ENCODE measurements around the gene TTF1. TPM values are rescaled to one million over a fixed set of nuclear protein-coding genes. Genes with fewer than 3 reads are reported as not detected.

Gene TTF1
- total RNA-seq, 1 experiment from 2014 or later: 7.0 TPM

DNA sequence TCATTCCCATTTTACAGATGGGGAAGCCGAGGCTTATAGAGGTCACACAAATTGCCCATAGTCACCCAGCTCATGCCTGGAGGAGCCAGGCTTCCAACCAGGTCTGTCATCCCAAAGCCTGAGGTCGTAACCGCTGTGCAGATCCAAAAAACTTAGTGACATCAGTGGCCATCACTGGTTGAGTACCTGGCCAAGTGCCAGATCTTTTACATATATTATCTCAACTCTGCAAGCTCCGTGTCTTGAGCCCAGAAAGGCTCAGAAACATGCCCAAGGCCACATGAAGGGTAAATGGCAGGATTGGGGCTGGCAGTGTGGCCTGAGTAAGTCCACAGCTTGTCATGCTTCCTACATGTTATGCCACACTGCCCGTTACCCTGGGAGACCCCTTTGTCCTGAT, 16.9 kb upstream of the TTF1 start:
- H3K9ac ChIP-seq (ENCODE audit: low read length): no peak overlapping the region
- no peak overlapping the region for H3K4me3 ChIP-seq (ENCODE audit: low read length)
- no peak overlapping the region for H2AFZ ChIP-seq (ENCODE audit: low read length)
- peak overlapping the region; percentile 12 for H3K4me2 ChIP-seq (ENCODE audit: low read depth, low read length, poor library complexity, severe bottlenecking)
- H3K9me3 ChIP-seq (ENCODE audit: low read length): no peaks in the 10 kb centered on the region
- DNase-seq: peak; percentile 59
- no peak overlapping the region for H3K27ac ChIP-seq (ENCODE audit: low read length)
- no peaks in the 10 kb centered on the region for H3K27me3 ChIP-seq (ENCODE audit: low read length)
- H3K79me2 ChIP-seq (ENCODE audit: low read length): no peaks in the 10 kb centered on the region
- H3K4me1 ChIP-seq (ENCODE audit: low read length): peaks cover 43% of the 10 kb centered on the region
- H3K36me3 ChIP-seq (ENCODE audit: insufficient read depth, low read length): no peaks in the 10 kb centered on the region
- H3K9me2 ChIP-seq (replicated peaks; ENCODE audit: insufficient read depth, low read length): no peaks in the 10 kb centered on the region
- no peaks in the 10 kb centered on the region for H4K20me1 ChIP-seq (ENCODE audit: insufficient read depth, low read depth, low read length)

DNA sequence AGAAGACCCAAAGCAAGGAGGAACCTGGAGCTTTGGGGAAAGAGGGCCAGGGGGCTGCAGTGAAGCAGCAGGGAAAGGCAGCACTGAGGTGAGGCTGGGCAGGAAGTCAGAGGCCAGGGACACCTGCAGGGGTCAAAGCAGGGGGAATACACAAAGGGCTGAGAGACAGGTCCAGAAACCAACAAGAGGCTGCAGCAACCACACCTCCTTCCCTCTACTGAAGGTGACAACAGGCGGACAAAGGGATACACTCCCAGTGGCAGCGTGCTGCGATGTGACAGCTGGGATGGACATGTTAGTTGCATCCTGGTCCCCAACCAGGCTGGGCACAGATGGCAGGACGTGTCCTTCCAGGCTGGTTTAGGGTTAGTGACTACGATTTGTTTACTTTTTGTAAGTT, 15.9 kb upstream of the TTF1 start:
- Histone ChIP-seq H3K9me2 (replicated peaks; ENCODE audit: insufficient read depth, low read length) (no peaks in the 10 kb centered on the region), H4K20me1 (ENCODE audit: insufficient read depth, low read depth, low read length) (no peaks in the 10 kb centered on the region), H3K9me3 (ENCODE audit: low read length) (no peaks in the 10 kb centered on the region), H3K27me3 (ENCODE audit: low read length) (no peaks in the 10 kb centered on the region), H3K4me3 (ENCODE audit: low read length) (no peak overlapping the region), H3K79me2 (ENCODE audit: low read length) (no peaks in the 10 kb centered on the region), H3K4me1 (ENCODE audit: low read length) (peaks cover 52% of the 10 kb centered on the region), H2AFZ (ENCODE audit: low read length) (no peak overlapping the region), H3K4me2 (ENCODE audit: low read depth, low read length, poor library complexity, severe bottlenecking) (no peak overlapping the region), H3K27ac (ENCODE audit: low read length) (no peak overlapping the region), H3K36me3 (ENCODE audit: insufficient read depth, low read length) (no peaks in the 10 kb centered on the region), H3K9ac (ENCODE audit: low read length) (no peak overlapping the region)
- DNase-seq: no peak

DNA sequence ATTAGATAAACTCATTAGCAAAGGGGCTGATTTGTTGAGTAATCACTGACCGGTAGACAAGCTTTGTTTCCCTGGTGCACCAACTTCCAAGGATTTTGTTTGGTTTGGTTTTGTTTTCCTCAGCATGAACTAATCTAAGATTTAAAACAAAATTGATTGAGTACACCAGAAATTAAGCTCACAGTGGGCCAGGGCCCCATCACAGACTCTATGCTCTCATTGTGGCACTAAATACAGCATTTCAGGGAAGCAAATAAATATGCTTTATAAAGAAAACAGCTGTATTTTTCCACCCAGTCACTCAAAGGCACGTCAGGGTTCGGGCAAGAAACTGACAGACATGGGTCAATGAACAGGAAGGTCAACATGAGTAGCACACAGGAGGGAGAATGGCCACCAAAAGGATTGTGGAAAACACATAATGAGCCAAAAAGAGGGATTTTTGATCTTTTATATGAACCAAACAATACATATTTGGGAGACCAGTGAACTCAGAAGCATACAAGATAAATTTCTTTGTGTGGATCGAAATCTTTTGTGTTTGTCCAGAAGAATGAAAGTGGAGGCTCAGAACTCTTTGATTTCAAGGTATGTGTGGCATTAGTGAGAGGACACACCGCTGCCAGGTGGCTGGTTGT, 12.2 kb upstream of the TTF1 start:
- H3K4me1 ChIP-seq (ENCODE audit: low read length): peaks cover 45% of the 10 kb centered on the region
- H3K27ac ChIP-seq (ENCODE audit: low read length): no peak overlapping the region
- H3K9ac ChIP-seq (ENCODE audit: low read length): no peak overlapping the region
- DNase-seq: no peak
- no peaks in the 10 kb centered on the region for H3K27me3 ChIP-seq (ENCODE audit: low read length)
- no peaks in the 10 kb centered on the region for H3K9me3 ChIP-seq (ENCODE audit: low read length)
- no peak overlapping the region for H3K4me3 ChIP-seq (ENCODE audit: low read length)
- no peaks in the 10 kb centered on the region for H3K79me2 ChIP-seq (ENCODE audit: low read length)
- H3K4me2 ChIP-seq (ENCODE audit: low read depth, low read length, poor library complexity, severe bottlenecking): no peak overlapping the region
- no peaks in the 10 kb centered on the region for H3K9me2 ChIP-seq (replicated peaks; ENCODE audit: insufficient read depth, low read length)
- H2AFZ ChIP-seq (ENCODE audit: low read length): no peak overlapping the region
- no peaks in the 10 kb centered on the region for H4K20me1 ChIP-seq (ENCODE audit: insufficient read depth, low read depth, low read length)
- H3K36me3 ChIP-seq (ENCODE audit: insufficient read depth, low read length): no peaks in the 10 kb centered on the region

DNA sequence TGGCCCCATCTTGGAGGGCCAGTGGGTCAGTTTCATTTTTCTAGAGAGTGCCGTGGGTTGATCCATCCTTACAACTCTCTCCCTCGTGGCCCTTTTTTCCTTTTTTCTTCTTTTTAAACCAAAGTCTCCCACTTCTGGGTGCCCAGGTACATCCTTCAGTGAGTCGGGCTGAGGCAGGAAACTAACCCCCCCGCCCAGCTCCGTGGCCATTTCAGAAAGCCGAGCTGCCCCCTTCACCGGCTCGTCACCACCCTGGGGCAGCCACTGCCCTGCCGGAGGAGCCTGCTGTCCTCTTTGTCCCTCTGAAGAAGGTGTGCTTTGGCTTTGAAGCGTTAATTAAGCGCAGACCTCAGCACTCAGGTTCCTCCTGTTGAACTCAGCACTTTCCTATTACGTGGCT, 8.5 kb upstream of the TTF1 start:
- 0 out of 2 replicates have a peak, but pooled peaks cover 5% of the 10 kb centered on the region for H4K20me1 ChIP-seq (ENCODE audit: insufficient read depth, low read depth, low read length)
- H3K9ac ChIP-seq (ENCODE audit: low read length): no peak overlapping the region
- no peak overlapping the region for H2AFZ ChIP-seq (ENCODE audit: low read length)
- no peaks in the 10 kb centered on the region for H3K9me3 ChIP-seq (ENCODE audit: low read length)
- no peaks in the 10 kb centered on the region for H3K27me3 ChIP-seq (ENCODE audit: low read length)
- H3K4me1 ChIP-seq (ENCODE audit: low read length): peaks cover 34% of the 10 kb centered on the region
- H3K9me2 ChIP-seq (replicated peaks; ENCODE audit: insufficient read depth, low read length): no peaks in the 10 kb centered on the region
- H3K4me2 ChIP-seq (ENCODE audit: low read depth, low read length, poor library complexity, severe bottlenecking): no peak overlapping the region
- no peak overlapping the region for H3K27ac ChIP-seq (ENCODE audit: low read length)
- no peak overlapping the region for H3K4me3 ChIP-seq (ENCODE audit: low read length)
- H3K79me2 ChIP-seq (ENCODE audit: low read length): no peaks in the 10 kb centered on the region
- no peaks in the 10 kb centered on the region for H3K36me3 ChIP-seq (ENCODE audit: insufficient read depth, low read length)
- DNase-seq: no peak

DNA sequence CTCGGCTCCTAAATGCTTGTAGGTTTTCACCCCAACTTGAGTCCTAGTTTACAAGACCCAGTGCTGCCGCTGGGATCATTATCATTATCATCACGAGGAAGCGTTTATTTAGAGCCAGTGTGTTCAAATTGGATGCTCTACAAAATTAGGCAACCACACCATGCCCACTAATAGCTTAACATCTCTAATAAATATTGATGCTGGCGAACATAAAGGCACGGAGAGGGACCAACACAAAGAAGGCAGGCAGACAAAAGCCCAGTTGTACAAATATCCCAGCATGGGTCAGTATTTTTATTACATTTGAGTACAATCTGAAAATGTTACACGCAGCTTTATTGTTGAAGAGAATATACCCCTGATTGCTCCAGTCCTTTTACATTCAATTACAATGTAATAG, 8.1 kb upstream of the TTF1 start:
- no peak overlapping the region for H3K27ac ChIP-seq (ENCODE audit: low read length)
- H3K36me3 ChIP-seq (ENCODE audit: insufficient read depth, low read length): no peaks in the 10 kb centered on the region
- H4K20me1 ChIP-seq (ENCODE audit: insufficient read depth, low read depth, low read length): 0 out of 2 replicates have a peak, but pooled peaks cover 5% of the 10 kb centered on the region
- H3K4me1 ChIP-seq (ENCODE audit: low read length): peaks cover 39% of the 10 kb centered on the region
- H3K9me3 ChIP-seq (ENCODE audit: low read length): no peaks in the 10 kb centered on the region
- H3K9ac ChIP-seq (ENCODE audit: low read length): no peak overlapping the region
- no peak overlapping the region for H3K4me2 ChIP-seq (ENCODE audit: low read depth, low read length, poor library complexity, severe bottlenecking)
- no peak for DNase-seq
- H3K79me2 ChIP-seq (ENCODE audit: low read length): no peaks in the 10 kb centered on the region
- H3K9me2 ChIP-seq (replicated peaks; ENCODE audit: insufficient read depth, low read length): no peaks in the 10 kb centered on the region
- no peaks in the 10 kb centered on the region for H3K27me3 ChIP-seq (ENCODE audit: low read length)
- H3K4me3 ChIP-seq (ENCODE audit: low read length): no peak overlapping the region
- H2AFZ ChIP-seq (ENCODE audit: low read length): no peak overlapping the region

DNA sequence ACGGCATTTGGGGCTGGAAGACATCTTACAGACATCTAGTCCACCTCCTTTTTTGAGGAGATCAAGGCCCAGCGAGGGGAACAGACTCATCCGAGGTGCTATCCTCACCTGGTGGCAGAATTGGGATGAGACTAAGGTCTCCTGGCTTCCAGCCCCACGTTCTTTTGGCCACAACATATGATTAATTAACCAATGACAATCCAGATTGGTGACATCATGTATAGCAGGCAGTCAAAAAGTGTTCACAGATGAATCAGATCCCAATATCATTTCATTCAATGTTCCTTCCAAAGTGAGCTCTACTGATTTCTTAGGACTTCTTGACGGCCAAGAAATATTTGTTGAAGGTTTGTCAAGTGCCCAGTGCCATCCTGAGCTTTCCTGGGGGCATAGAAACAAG, 7.3 kb upstream of the TTF1 start:
- H3K9me2 ChIP-seq (replicated peaks; ENCODE audit: insufficient read depth, low read length): no peaks in the 10 kb centered on the region
- H4K20me1 ChIP-seq (ENCODE audit: insufficient read depth, low read depth, low read length): 0 out of 2 replicates have a peak, but pooled peaks cover 5% of the 10 kb centered on the region
- H3K79me2 ChIP-seq (ENCODE audit: low read length): no peaks in the 10 kb centered on the region
- no peak for DNase-seq
- H3K27me3 ChIP-seq (ENCODE audit: low read length): no peaks in the 10 kb centered on the region
- H3K9me3 ChIP-seq (ENCODE audit: low read length): no peaks in the 10 kb centered on the region
- no peak overlapping the region for H2AFZ ChIP-seq (ENCODE audit: low read length)
- no peak overlapping the region for H3K9ac ChIP-seq (ENCODE audit: low read length)
- no peak overlapping the region for H3K4me2 ChIP-seq (ENCODE audit: low read depth, low read length, poor library complexity, severe bottlenecking)
- peaks cover 40% of the 10 kb centered on the region for H3K4me1 ChIP-seq (ENCODE audit: low read length)
- H3K4me3 ChIP-seq (ENCODE audit: low read length): no peak overlapping the region
- no peak overlapping the region for H3K27ac ChIP-seq (ENCODE audit: low read length)
- no peaks in the 10 kb centered on the region for H3K36me3 ChIP-seq (ENCODE audit: insufficient read depth, low read length)

DNA sequence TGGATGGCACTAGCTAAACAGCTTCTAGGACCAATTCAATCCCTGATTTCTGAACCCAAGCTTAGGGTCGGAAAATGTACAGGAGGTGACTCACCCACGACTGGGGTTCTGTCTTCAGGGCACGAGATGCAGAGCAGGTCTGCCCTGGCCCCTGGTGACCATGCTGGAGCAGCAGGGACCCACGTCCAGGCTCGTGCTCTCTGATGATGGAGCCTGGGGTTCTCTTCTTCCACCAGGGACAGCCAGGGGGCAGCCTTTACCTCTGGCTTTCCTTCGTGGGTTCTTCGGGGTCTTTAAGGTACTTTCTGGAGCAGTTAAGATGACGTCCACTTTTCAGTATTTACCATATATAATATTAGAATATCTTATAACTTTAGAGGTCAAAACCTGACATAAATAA, 5.4 kb upstream of the TTF1 start:
- no peak overlapping the region for H3K4me2 ChIP-seq (ENCODE audit: low read depth, low read length, poor library complexity, severe bottlenecking)
- DNase-seq: peak; percentile 75

DNA sequence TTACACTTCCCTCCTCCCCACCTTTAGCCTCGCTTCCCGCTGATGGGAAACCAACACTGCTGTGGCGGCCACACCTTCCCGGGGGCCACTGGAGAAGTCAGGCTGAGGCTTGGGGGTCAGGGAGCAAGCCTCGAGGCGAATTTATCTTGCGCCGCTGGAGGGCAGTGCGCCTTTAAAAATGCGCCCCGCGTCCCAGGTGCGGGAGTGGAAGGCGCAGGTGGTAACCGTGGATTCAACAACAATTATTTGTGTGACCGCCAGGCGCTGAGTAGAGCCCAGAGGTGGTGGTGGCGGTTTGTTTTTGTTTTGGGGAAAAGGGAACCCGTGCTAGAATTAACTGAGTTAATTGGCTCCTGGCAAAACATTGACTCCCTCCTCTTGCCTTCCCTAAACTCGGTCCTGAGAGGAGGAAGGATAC, 4.5 kb upstream of the TTF1 start:
- H3K4me3 ChIP-seq (ENCODE audit: low read length): no peak overlapping the region
- peaks cover 37% of the 10 kb centered on the region for H3K4me1 ChIP-seq (ENCODE audit: low read length)
- peaks cover 5% of the 10 kb centered on the region for H3K79me2 ChIP-seq (ENCODE audit: low read length)
- no peaks in the 10 kb centered on the region for H3K36me3 ChIP-seq (ENCODE audit: insufficient read depth, low read length)
- H3K4me2 ChIP-seq (ENCODE audit: low read depth, low read length, poor library complexity, severe bottlenecking): peak overlapping the region; percentile 58
- H3K27me3 ChIP-seq (ENCODE audit: low read length): no peaks in the 10 kb centered on the region
- peaks cover 5% of the 10 kb centered on the region; the same call in 1 of the 2 replicates for H4K20me1 ChIP-seq (ENCODE audit: insufficient read depth, low read depth, low read length)
- H3K27ac ChIP-seq (ENCODE audit: low read length): no peak overlapping the region
- no peak overlapping the region for H2AFZ ChIP-seq (ENCODE audit: low read length)
- H3K9ac ChIP-seq (ENCODE audit: low read length): no peak overlapping the region
- peak; percentile 91 for DNase-seq
- H3K9me3 ChIP-seq (ENCODE audit: low read length): no peaks in the 10 kb centered on the region
- H3K9me2 ChIP-seq (replicated peaks; ENCODE audit: insufficient read depth, low read length): no peaks in the 10 kb centered on the region

More for the DNA sequence above, 5.4 kb upstream of the TTF1 start:
- Histone ChIP-seq H3K9ac (ENCODE audit: low read length) (no peak overlapping the region), H3K9me3 (ENCODE audit: low read length) (no peaks in the 10 kb centered on the region), H3K27me3 (ENCODE audit: low read length) (no peaks in the 10 kb centered on the region), H3K9me2 (replicated peaks; ENCODE audit: insufficient read depth, low read length) (no peaks in the 10 kb centered on the region), H3K79me2 (ENCODE audit: low read length) (no peaks in the 10 kb centered on the region), H3K27ac (ENCODE audit: low read length) (no peak overlapping the region), H3K36me3 (ENCODE audit: insufficient read depth, low read length) (no peaks in the 10 kb centered on the region), H3K4me1 (ENCODE audit: low read length) (peaks cover 34% of the 10 kb centered on the region), H3K4me3 (ENCODE audit: low read length) (no peak overlapping the region), H4K20me1 (ENCODE audit: insufficient read depth, low read depth, low read length) (0 out of 2 replicates have a peak, but pooled peaks cover 5% of the 10 kb centered on the region), H2AFZ (ENCODE audit: low read length) (no peak overlapping the region)

Measured in Karpas-422 (cell line).